GM18520 (cell line): ENCODE measurements around the gene OSGIN1.
"Not testable (repeated sequence)": the region's sequence is repeated elsewhere in the genome, so short reads cannot be mapped to it uniquely, and the experiment has no call there.

Experiments
- ATAC-seq: cut with Tn5 transposase; IDR thresholded peaks from one replicate; pipeline ENCODE4 v1.9.1; 2021; ENCODE audit not compliant: unreplicated experiment

The OSGIN1 gene

GRCh38 chr16:83940630-83941378, 12.2 kb upstream of the OSGIN1 start:
- no peak for ATAC-seq

- ATAC-seq = not testable (repeated sequence)
These were observed 11.5 kb upstream of the OSGIN1 start for GRCh38 chr16:83941546-83941945.

GRCh38 chr16:83942074-83942473, 11.0 kb upstream of the OSGIN1 start:
- no peak for ATAC-seq

DNA sequence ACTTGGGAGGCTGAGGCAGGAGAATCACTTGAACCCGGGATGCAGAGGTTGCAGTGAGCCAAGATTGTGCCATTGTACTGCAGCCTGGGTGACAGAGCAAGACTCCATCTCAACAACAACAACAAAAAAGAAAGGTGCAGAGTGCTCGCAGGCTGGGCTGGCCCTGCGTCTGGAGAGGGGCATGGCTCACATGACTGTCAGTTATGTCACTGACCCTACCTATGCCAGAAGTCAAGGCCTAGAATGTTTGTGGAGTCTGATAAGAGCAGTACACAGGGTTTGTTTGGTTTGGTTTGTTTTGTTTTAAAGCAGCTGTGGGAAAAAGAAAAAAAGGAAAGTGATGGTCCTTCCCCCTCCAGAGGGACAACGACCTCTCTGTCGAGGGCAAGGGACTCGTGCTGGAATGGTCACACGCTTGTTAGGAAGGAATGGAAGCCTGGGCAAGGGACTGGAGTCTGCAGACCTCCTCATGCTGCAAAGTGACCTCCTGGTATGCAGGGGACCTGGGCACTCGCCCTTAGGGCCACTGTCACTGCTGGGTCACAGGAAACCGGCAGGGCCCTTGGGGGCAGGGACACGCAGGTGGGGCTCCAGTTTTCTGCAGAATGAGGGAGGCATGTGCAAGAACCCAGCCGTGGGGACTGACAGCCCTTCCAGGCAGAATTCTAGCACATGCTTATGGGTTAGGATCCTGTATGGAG, 10.1 kb upstream of the OSGIN1 start:
- ATAC-seq = no peak

- no peak for ATAC-seq
These were observed 9.5 kb upstream of the OSGIN1 start for GRCh38 chr16:83943516-83944050.

- ATAC-seq = no peak
These were observed 7.5 kb upstream of the OSGIN1 start for GRCh38 chr16:83945587-83945986.

- ATAC-seq = no peak
These were observed 6.8 kb upstream of the OSGIN1 start for GRCh38 chr16:83946154-83946780.

DNA sequence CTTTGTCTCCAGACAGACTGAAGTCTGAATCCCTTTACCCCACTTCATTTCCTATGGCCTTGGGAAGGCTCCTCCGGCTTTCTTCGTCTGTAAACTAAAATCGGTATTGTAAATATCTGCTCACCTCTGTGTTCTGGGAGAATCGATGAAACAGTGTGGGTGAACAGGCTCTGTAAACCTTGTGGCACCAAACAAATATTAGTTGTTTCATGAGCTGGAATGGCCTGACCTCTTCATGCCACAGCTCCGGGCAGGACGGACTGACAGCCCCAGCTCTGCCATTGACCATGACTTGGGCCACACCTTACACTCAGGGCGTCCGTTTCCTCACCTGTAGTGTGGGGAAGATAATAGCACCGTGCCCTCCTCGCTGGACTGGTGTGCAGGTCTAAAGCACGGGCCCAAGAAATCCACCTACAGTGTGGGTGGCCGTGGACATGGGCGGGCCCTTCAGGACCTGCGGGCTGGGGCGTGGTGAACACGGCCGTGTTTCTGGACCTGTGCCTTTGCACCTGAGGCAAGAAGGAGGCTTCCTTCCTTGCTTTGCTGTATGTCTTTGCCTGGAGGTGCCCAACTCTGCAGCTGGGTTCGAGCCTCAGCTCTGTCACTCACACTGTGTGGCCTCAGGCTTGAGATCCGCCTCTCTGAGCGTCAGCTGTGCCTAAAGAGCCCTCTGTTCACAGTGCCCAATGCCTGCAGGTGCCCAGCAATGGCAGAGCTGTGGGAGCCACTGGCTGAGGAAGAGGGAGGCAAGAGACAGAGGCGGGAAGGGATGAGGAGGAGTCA, 6.1 kb upstream of the OSGIN1 start:
- no peak for ATAC-seq

DNA sequence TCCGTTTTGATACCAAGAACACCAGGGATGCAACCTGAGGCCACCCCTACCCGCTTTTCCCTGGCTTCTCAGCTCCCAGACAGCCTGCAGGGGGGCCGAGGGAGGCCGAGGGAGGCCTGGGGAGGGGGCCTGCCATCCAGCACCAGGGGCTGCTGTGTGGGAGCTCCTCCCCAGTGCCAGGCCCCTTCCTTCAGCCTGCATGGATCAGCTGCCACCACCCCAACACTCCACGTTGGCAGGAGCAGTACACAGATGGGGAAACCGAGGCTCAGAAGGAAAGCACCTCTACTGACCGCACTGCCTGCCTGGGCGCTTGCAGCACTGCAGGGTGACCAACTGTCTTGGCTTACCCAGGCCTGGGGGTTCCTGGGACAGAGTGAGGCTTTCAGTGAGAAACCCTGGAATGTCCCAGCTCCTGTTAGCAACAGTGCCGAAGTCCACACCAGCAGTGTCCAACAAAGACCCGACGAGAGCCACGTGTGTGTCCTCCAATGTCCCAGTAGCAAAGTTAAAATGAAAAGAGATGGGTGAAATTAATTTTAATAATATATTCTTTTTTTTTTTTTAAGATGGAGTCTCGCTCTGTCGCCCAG, 5.3 kb upstream of the OSGIN1 start:
- ATAC-seq = no peak

DNA sequence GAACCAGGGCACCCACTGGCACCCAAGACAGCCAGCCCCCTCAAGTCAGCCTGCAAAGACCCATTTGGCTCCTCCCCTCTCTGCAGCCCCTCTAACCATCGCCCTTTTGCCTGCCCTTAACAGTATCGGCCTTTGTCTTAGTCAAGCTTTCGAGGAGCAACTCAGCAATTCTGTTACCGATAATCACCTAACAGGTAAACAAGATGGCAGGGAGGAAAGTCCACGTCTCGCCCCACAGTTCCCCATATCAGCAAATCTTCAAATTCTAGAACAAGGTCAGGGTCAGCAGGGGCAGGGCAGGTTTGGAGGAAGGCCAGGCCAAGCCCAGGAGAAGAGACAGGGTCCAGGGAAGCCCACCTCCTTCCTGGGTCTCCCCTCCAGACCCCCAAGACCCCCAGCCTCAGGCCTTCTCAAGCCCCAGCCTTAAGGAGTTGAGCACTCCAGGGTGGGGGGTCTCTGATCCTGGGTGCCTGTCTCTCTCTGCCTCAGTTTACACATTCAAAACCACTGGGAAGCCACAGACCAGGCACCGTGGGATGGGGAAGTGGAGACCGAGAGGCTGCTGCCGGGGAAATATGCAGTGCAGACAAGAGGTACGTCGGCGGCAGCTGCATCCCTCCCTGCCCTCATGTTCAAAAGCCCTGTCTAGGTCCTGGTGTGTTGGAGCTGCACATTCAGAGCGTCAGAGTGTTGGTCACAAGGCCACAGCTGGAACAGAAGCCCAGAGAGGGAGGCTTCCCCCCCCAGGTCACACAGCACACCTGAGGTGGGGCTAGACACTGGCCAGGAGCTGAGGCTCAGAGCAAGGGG, 3.9 kb upstream of the OSGIN1 start:
- no peak for ATAC-seq

GRCh38 chr16:83949724-83950001, 3.4 kb upstream of the OSGIN1 start:
- ATAC-seq = no peak

DNA sequence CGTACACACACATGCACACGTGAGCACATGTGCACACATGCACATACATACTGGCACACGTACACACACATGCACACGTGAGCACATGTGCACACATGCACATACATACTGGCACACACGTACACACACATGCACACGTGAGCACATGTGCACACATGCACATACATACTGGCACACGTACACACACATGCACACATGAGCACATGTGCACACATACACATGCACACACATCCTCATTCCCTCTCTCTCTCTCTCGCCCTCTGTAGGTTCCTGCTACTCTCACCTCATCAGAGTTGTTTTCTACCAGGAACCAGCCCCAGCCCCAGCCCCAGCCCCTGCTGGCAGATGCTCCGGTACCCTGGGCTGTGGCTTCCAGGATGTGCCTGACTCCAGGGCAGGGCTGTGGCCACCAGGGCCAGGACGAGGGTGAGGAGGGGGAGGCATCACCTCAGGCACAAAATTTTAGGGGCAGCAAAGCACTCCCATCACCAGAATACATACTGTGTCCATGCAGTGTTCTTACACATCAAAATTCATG, 2.1 kb upstream of the OSGIN1 start:
- not testable (repeated sequence) for ATAC-seq

DNA sequence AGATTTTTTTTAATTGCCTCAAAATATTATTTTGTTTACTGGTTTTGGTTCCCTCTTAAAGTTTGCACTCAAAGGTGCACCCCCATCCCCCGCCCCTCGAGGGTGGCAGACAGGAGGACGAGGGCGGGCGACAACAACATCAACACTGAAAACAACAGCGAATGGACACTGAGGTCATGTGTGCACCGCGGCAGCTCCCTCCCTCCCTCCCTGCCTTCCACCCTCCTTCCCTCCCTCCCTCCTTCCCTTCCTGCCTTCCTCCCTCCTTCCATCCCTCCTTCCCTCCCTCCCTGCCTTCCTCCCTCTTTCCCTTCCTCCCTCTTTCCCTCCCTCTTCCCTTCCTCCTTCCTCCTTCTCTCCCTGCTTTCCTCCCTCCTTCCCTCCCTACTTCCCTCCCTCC, 1.5 kb upstream of the OSGIN1 start:
- no peak for ATAC-seq

DNA sequence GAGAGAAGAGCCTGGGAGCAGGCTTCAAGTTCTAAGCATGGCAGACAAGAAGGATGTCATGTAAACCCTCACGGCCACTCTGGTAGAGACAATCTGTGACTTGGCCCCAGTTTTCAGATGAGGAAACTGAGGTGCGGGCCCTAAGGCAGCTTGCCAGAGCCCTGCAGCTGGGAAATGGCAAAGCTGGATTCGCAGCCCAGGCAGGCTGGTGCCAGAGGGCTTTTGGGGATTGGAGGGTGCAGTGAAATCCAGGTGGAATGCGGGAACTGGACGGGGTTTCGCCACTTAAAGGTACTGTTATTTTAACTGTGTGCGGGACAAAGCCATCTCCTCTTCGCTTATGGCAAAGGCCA, 477 bp upstream of the OSGIN1 start:
- no peak for ATAC-seq

DNA sequence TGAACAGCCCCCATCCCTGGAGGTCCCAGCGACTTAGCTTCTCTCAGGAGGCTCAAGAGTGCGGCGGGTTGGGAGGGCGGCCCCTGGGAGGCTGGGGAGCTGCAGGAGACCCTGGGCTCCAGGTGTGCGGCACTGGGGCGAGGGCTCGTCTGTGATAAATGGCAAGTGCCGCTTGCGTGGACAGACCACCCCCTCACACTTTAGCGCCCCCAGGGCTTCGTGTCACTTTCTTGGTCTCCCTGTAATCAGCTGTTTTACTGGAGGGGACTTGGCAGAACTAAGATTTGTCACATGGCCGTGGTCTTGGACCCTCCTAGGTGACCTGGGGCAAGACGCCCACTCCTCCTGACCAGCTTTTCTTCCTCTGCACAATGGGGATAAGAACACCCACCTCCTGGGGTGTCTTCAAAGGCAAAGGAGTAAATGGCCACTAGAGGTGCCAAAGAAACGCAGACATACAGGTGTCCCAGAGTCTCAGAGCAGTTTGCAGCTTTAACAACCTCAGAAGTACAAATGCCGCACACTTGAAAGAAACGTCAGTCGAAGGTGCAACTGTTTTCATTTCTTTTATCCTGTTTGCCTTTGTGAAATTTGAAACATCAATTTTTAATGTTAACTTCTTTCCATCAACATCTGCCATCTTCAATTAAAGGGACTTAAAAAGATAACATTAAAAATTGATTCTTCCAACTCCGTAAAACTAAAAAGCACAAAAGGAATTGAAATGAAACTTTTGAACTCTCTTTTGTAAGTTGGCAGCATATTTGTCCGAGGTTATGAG, 946 bp downstream of the OSGIN1 start:
- ATAC-seq = no peak

GRCh38 chr16:83954577-83955016, 1.6 kb downstream of the OSGIN1 start:
- no peak for ATAC-seq

- no peak for ATAC-seq
These were observed 2.4 kb downstream of the OSGIN1 start for GRCh38 chr16:83955218-83956130.
